Activated T-cell treated with anti-CD3 and anti-CD28 coated beads for 1 hour (primary cell): ENCODE data around the gene CCM2.
A peak's percentile ranks its signal among the peaks of the same experiment; 100 is the strongest.
"Not testable (repeated sequence)": the region's sequence is repeated elsewhere in the genome, so short reads cannot be mapped to it uniquely, and the experiment has no call there.

Experiments used
- DNase-seq: peaks from one replicate; pipeline ENCODE4 v3.0.0-alpha.2; 2020; ENCODE audit warnings: low read depth

The CCM2 gene

DNA sequence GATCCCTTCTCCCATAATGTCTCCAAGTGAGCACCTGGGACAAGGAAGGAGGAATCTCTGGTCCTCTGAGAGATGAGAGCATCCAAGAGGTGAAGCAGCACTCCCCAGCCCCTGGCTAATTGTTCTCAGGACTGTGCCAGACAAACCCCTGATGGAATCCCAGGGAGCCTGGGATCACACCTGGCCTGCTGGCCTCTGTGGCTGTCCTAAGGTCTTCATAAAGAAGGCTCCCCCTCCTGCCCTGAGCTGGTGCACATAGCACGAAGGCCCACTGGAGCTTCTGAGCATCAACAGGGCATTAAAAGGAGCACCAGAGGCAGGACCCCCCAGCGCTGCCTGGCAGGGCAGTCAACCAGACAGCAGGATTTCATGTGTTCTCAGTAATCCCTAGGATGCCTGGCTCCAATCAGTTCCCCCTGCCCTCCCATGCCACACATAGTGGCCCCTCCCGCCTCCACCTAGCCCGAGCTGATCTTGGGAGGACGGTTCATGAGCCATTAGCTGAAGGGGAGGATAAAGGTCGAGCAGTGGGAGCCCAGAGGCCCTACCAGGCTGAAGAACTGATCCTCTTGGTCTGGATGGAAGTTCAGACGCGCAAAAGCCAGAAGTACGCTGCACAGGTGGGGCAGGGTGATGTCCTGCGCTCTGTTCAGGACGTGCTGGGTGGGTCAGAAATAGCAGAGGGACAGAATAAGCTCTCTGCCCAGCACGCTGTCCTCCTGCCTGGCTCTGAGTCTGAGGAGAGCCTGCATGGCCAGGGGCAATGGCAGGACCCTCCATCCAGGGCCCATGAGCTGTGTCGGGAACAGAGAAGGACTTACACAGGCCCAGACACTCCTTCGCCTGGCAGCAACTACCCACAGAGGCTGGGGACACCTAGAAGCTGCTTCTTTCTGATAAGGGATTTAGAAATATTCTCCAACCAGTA lies 103.0 kb downstream of the CCM2 start:
- DNase-seq = no peak

- no peak for DNase-seq
These were observed 104.2 kb downstream of the CCM2 start for GRCh38 chr7:45103958-45104843.

DNA sequence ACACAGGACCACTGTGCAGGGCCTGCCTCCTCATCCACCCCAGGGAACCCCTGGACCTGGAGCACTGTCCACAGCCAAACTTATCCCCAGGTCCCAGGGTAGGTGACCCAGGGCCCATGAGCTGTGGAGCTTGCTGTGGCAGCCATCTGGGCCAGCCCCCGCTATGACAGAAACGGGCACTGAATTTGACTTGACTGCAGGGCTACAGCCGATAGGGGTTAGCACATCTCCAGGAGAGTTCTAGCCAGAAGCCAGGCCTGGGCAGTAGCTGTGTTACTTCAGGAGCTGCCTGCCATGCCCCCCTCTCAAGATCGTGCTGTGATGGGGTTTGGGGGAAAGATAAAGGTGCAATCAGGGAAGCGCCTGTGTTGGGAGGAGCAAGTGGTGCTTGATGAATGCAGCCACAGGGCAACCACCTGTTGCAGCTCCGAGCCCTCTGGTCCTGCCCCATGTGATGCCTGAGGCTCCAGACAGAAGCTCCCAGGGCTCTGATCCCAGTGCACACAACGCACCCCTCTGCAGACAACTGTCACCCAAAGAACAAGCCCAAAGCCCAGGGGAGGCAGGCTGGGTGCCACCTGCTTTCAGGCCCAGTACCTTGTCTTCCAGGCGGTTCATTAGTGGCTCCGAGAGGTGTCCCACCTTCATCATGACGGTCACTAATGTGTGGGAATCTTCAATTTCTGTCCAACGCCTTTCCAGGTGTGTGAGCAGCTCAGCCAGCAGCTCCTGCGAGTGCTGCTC lies 105.0 kb downstream of the CCM2 start:
- DNase-seq = no peak

GRCh38 chr7:45105588-45106188 lies 105.7 kb downstream of the CCM2 start:
- no peak for DNase-seq

DNA sequence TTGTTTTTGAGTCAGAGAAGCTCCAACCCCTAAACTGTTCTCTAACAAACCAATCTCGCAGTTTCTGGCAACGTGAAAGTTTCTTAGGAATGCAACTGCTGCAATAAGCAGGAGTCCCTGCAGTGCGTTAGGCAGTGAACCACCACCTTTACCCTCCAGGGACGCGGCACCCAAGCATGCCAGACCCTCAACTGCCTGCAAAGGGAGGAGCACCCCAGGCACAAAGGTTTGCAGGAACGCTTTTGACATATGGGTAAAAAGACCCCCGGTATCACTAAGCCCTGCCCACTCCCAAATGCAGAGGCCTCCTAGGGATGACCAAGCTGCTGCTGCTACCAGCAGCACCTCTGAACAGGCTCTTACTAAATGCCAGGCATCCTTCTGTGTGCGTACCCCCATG lies 106.8 kb downstream of the CCM2 start:
- DNase-seq = no peak

- DNase-seq = no peak
These were observed 107.4 kb downstream of the CCM2 start for GRCh38 chr7:45107356-45107755.

GRCh38 chr7:45108863-45109262 lies 108.9 kb downstream of the CCM2 start:
- no peak for DNase-seq

DNA sequence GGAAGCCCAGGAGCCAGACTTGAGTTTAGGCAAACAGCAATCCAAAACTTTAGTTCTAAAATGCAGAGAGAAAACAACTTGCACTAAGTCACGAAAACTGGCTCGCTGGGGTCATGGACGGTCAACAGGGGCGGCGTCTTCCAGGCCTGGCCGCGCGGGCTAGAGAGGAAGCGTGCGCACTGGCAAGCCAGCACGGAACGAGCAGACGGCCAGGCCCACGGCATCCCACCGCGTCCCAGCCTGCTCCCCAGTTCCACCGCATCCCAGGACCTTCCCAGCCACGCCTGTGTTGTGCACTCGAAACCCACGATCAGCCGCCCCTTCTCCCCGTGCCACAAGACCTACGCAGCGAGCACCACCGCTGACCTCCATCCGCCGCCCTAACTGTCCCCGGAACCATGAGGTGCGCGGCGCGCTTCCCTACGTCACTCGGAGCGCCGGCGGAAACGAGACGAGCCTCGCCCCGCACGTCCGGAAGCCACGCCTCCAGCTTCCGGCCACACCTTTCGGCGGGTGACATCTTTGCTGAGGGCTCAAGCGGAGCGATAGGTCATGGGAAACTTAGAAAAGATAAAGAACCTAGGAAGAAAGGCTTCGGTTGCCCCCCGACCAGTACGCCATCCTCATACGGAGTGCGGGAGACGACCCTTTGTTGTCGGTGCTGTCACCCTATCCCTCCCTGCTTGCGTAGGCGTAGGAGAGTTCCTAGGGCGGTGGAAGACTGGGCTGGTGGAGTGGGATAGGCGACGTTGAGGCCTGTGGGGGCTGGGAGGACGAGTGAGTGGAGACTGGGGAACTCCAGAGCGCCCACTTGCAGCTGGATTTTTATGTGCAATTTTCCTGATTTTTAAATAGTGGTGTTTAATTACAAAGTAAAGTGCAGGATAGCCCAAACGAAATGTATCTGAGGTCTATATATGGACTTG lies 111.6 kb downstream of the CCM2 start, which contains the start of gene TBRG4:
Gene TBRG4, minus strand, starts transcription at position 400 of the 926 bp plus-strand sequence. CDS start 2,460 bp downstream, outside the sequence.
- DNase-seq = peak; percentile 89

DNA sequence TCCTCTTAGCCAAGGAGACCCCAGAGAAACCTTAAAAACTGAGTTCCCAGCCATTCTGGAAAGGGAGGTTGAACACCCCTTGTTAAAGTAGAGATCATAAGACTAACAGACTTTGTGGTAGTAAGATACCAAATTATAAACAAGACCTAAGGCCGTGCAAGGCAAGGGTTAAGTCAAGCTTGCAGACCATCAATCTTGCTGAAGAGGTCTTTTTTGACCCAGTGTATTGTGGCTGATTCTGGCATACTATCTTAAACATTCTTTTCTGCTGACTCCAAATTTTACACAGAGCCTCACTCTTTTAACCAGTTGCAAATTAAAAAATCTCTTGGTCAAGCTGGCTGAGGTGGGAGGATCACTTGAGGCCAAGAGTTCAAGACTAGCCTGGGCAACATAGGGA lies 112.6 kb downstream of the CCM2 start:
- DNase-seq = no peak

GRCh38 chr7:45114257-45114656 lies 114.3 kb downstream of the CCM2 start:
- not testable (repeated sequence) for DNase-seq

- DNase-seq = no peak
These were observed 114.9 kb downstream of the CCM2 start for GRCh38 chr7:45114926-45115325.

GRCh38 chr7:45116048-45116447 lies 116.0 kb downstream of the CCM2 start:
- DNase-seq = no peak

- DNase-seq = no peak
These were observed 117.6 kb downstream of the CCM2 start for GRCh38 chr7:45117582-45117981.

DNA sequence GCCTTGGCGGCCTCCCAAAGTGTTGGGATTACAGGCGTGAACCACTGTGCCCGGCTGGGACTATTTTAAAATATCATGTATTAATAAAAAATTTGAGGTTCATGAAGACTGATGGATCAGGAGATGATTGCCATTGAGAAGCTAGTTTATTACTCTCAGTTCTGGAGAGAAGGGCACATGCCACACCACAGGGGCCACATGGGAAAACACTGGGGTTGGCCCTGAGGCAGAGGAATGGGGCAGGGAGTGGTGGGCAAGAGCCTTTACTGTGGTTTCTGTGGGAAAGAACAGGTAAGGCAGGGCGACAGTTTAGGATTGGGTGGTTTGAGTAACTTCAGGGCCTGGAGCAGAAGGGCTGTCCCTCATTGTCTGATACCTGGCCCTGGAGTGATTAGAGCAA lies 118.3 kb downstream of the CCM2 start:
- no peak for DNase-seq

DNA sequence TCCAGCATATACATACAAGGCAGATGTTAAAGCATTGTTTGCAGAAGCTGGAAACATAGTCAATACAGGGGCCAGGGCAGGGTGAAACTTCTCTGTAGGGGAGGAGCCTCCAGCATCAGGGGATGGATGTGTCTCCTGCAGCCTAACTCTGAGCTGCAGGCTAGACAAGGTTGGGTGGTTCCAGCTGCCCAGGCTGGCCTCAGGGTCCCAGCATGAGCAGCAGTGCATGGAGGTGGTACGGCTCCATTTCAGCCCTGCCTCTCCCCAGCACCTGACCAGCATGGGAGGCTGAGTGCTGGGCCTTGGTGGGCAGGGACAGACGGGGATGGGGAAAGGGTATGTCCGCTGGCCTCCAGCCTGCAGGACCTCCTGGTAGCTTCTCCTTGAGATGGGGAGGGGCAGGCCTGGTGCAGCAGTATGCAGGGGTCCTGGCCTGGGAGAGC lies 118.9 kb downstream of the CCM2 start:
- no peak for DNase-seq

GRCh38 chr7:45119550-45119949 lies 119.5 kb downstream of the CCM2 start:
- DNase-seq = no peak

- DNase-seq = no peak
These were observed 123.2 kb downstream of the CCM2 start for GRCh38 chr7:45122975-45123860.

- no peak for DNase-seq
These were observed 124.1 kb downstream of the CCM2 start for GRCh38 chr7:45123913-45124710.
